ENCODE data around the gene ATP13A4. TPM values are rescaled to one million over a fixed set of nuclear protein-coding genes. Genes with fewer than 3 reads are reported as not detected.

Gene ATP13A4
- total and polyA plus RNA-seq, 2 of the 8 experiments (the other 6 are each of a cell fraction or from before 2014, with no cell fraction given) = 0.12 TPM; not detected in 1

DNA sequence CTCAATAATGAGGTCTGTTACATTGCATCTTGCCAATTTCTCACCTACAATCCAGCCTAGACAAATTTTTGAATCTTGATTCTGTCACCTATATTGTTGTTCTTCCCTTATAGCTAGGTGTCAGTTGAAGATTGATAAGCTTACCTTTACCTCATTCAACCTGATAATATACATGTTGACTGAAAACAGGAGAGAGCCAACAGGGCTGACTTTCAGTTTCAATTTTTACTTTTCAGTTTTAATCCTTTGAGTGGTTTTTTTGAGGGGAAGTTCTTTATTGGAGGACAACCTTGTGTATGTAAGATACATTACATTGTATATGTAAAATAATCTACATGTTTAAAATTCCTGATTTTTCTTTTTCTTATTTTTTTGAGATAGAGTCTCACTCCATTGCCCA lies 181.9 kb downstream of the ATP13A4 start:
- no peak overlapping the region for H2BK5ac ChIP-seq (ENCODE audit: low read depth, low read length)
- H3K36me3 ChIP-seq (ENCODE audit: control insufficient read depth in 2 of 4, insufficient read depth in 4 of 4, low read length in 3 of 4) = no peaks in the 10 kb centered on the region
- no peak overlapping the region for H4K5ac ChIP-seq (ENCODE audit: insufficient read length, low read depth, low read length)
- no peaks in the 10 kb centered on the region for H3K27me3 ChIP-seq (replicated peaks in 1 of 4; ENCODE audit: control insufficient read depth in 3 of 4, extremely low read depth in 1 of 4, insufficient read depth in 3 of 4, low read length in 3 of 4)
- no peak overlapping the region for H3K14ac ChIP-seq (ENCODE audit: insufficient read length)
- H3K56ac ChIP-seq (replicated peaks; ENCODE audit: insufficient read length, low read depth, low read length) = no peak overlapping the region
- no peak overlapping the region for H3K4me2 ChIP-seq (ENCODE audit: insufficient read depth in 1 of 2, low read depth in 2 of 2, low read length in 2 of 2)
- H3K9ac ChIP-seq (replicated peaks in 1 of 4; ENCODE audit: extremely low read depth in 1 of 4, low read depth in 3 of 4, low read length in 3 of 4) = no peak overlapping the region
- DNase-seq (ENCODE audit: low read depth in 1 of 2, low spot score in 2 of 2) (no peak), FAIRE-seq (no peak)
- no peaks in the 10 kb centered on the region for H3K79me1 ChIP-seq (ENCODE audit: low read depth, low read length)
- no peak overlapping the region for H2BK15ac ChIP-seq (ENCODE audit: low read length)
- H3K27ac ChIP-seq (ENCODE audit: low read depth, low read length) = no peak overlapping the region
- H4K20me1 ChIP-seq (replicated peaks in 1 of 2; ENCODE audit: control insufficient read depth in 1 of 2, insufficient read depth in 2 of 2, low read length in 2 of 2) = no peaks in the 10 kb centered on the region
- H3K23ac ChIP-seq (ENCODE audit: insufficient read length) = no peak overlapping the region
- H3K79me2 ChIP-seq (ENCODE audit: control insufficient read depth in 1 of 2, insufficient read depth in 2 of 2, low read length in 2 of 2) = no peaks in the 10 kb centered on the region
- H4K8ac ChIP-seq (ENCODE audit: extremely low read depth, insufficient read depth, low read length) = no peak overlapping the region
- no peak overlapping the region for H2BK12ac ChIP-seq (ENCODE audit: low read depth, low read length)
- no peak overlapping the region for H2BK120ac ChIP-seq (replicated peaks; ENCODE audit: low read depth, low read length)
- H3K4ac ChIP-seq (replicated peaks; ENCODE audit: insufficient read length, low read depth, low read length) = no peak overlapping the region
- no peak overlapping the region for H3K18ac ChIP-seq (ENCODE audit: extremely low read depth, low read length)
- H4K91ac ChIP-seq (replicated peaks; ENCODE audit: insufficient read length, low read length) = no peak overlapping the region
- no peak overlapping the region for H3K4me3 ChIP-seq (ENCODE audit: extremely low read depth in 1 of 4, insufficient read depth in 2 of 4, low read depth in 3 of 4, low read length in 4 of 4)
- no peaks in the 10 kb centered on the region; the same call in 1 of the 2 replicates for H3K23me2 ChIP-seq (ENCODE audit: low read depth, low read length)
- H3K4me1 ChIP-seq (replicated peaks in 1 of 4; ENCODE audit: control insufficient read depth in 3 of 4, insufficient read depth in 4 of 4, low read length in 3 of 4) = peaks cover 0 to 2% (median 0%) of the 10 kb centered on the region in 4 experiments; a peak in 1 of 7 replicates
- H2AK5ac ChIP-seq (ENCODE audit: low read depth, low read length) = no peak overlapping the region
- TF ChIP-seq CBX5 (IDR thresholded peaks at IDR 0.05; ENCODE audit: low read depth, low read length) (no peak), TCF12 (IDR thresholded peaks at IDR 0.05; ENCODE audit: low read depth, low read length) (no peak), YY1 (IDR thresholded peaks at IDR 0.05; ENCODE audit: low read depth, low read length) (no peak), POU5F1 (IDR thresholded peaks at IDR 0.05; ENCODE audit: low read depth, low read length) (no peak), BRCA1 (IDR thresholded peaks at IDR 0.05; ENCODE audit: low read depth, low read length) (no peak), KDM4A (IDR thresholded peaks at IDR 0.05; ENCODE audit: low read depth, low read length, severe bottlenecking) (no peak), KDM5A (IDR thresholded peaks at IDR 0.05; ENCODE audit: low read length) (no peak), PHF8 (conservative IDR thresholded peaks at IDR 0.05; ENCODE audit: low read depth, low read length) (no peak), SAP30 (IDR thresholded peaks at IDR 0.05; ENCODE audit: insufficient read depth, insufficient replicate concordance, low read length) (no peak), BCL11A (IDR thresholded peaks at IDR 0.05; ENCODE audit: low read depth in 2 of 2, low read length in 2 of 2) (no peak), RAD21 (IDR thresholded peaks at IDR 0.05 in 1 of 2, conservative IDR thresholded peaks at IDR 0.05 in 1 of 2; ENCODE audit: low read depth in 2 of 2, low read length in 2 of 2) (no peak), SIX5 (IDR thresholded peaks at IDR 0.05; ENCODE audit: low read depth, low read length) (no peak), EP300 (IDR thresholded peaks at IDR 0.05; ENCODE audit: borderline replicate concordance in 1 of 2, low read depth in 2 of 2, low read length in 2 of 2) (no peak)
- no peak overlapping the region for H2AFZ ChIP-seq (ENCODE audit: low read length)
- H2BK20ac ChIP-seq (ENCODE audit: low read length) = no peak overlapping the region
- ChIA-PET POLR2A (ENCODE audit: partially characterized antibody) (no interaction called here), CTCF (ENCODE audit: partially characterized antibody) (interaction anchor here (1.8 kb wide), 1 partner anchor 60 kb away, joined by 4 read pairs; no protein-coding TSS in a partner anchor)
- no peaks in the 10 kb centered on the region for H3K9me3 ChIP-seq (ENCODE audit: insufficient read depth in 2 of 2, low read depth in 1 of 2, low read length in 1 of 2)
